Liver (tissue), 9 donors: ENCODE data around the gene MEOX2. TPM values are rescaled to one million over a fixed set of nuclear protein-coding genes. Genes with fewer than 3 reads are reported as not detected.

Experiments
- DNase-seq: peaks from one replicate; pipeline ENCODE4 v3.0.0-alpha.2; 2017; ENCODE audit warnings: low spot score
- H3K27ac ChIP-seq, 2 donors: one replicate each; pipeline ENCODE4 v1.7.0; 2013; ENCODE audit warnings: inconsistent platforms in 2 of 2, low read length in 2 of 2, control low read depth in 1 of 2, low read depth in 1 of 2, mild to moderate bottlenecking in 1 of 2
- H3K27me3 ChIP-seq, 4 donors: one replicate each; pipeline versions ENCODE4 v1.6.1 to v1.7.0; 2013; ENCODE audit warnings: low read length in 3 of 4, inconsistent platforms in 1 of 4, mild to moderate bottlenecking in 1 of 4, moderate library complexity in 1 of 4; ENCODE audit not compliant: control insufficient read depth in 4 of 4, insufficient read depth in 4 of 4
- H3K36me3 ChIP-seq, 4 donors: one replicate each; pipeline versions ENCODE4 v1.6.1 to v1.7.0; 2013; ENCODE audit warnings: low read length in 3 of 4, mild to moderate bottlenecking in 3 of 4, low read depth in 1 of 4, moderate library complexity in 1 of 4; ENCODE audit not compliant: control insufficient read depth in 4 of 4, insufficient read depth in 3 of 4
- H3K4me1 ChIP-seq, 4 donors: one replicate each; pipeline versions ENCODE4 v1.6.1 to v1.7.0; 2013; ENCODE audit warnings: low read length in 3 of 4, mild to moderate bottlenecking in 3 of 4, moderate library complexity in 1 of 4; ENCODE audit not compliant: control insufficient read depth in 4 of 4, insufficient read depth in 4 of 4
- H3K4me3 ChIP-seq, 3 donors: one replicate each; pipeline versions ENCODE4 v1.6.1 to v1.7.0; 2013; ENCODE audit warnings: low read length in 3 of 3, control low read depth in 1 of 3, low read depth in 1 of 3, mild to moderate bottlenecking in 1 of 3
- H3K9ac ChIP-seq, 2 donors: one replicate each; pipeline ENCODE4 v1.7.0; 2013; ENCODE audit warnings: low read length in 2 of 2, mild to moderate bottlenecking in 2 of 2, moderate library complexity in 2 of 2, control low read depth in 1 of 2, low read depth in 1 of 2
- H3K9me3 ChIP-seq, 4 donors: one replicate each; pipeline versions ENCODE4 v1.6.1 to v1.7.0; 2013; ENCODE audit warnings: low read length in 3 of 4; ENCODE audit not compliant: control insufficient read depth in 4 of 4
- EGR1 ChIP-seq, 2 donors: IDR thresholded peaks; 2 replicates each; pipeline ENCODE4 v1.6.1; 2016 to 2018; ENCODE audit warnings: antibody characterized with exemption in 2 of 2, low read depth in 2 of 2
- FOXA1 ChIP-seq: IDR thresholded peaks from 2 replicates; pipeline ENCODE4 v1.6.1; 2016; ENCODE audit warnings: antibody characterized with exemption
- FOXA2 ChIP-seq: IDR thresholded peaks from 2 replicates; pipeline ENCODE4 v1.6.1; 2016; ENCODE audit warnings: antibody characterized with exemption
- GABPA ChIP-seq, 2 donors: IDR thresholded peaks in 1 of 2; conservative IDR thresholded peaks in 1 of 2; 2 replicates each; pipeline ENCODE4 v1.6.1; 2016; ENCODE audit warnings: antibody characterized with exemption in 2 of 2, mild to moderate bottlenecking in 1 of 2, moderate library complexity in 1 of 2
- HNF4A ChIP-seq, 2 donors: conservative IDR thresholded peaks; 2 replicates each; pipeline ENCODE4 v1.6.1; 2016; ENCODE audit warnings: antibody characterized with exemption in 2 of 2, mild to moderate bottlenecking in 2 of 2
- HNF4G ChIP-seq: IDR thresholded peaks from 2 replicates; pipeline ENCODE4 v1.6.1; 2016; ENCODE audit warnings: antibody characterized with exemption
- RAD21 ChIP-seq, 2 donors: IDR thresholded peaks; 2 replicates each; pipeline ENCODE4 v1.6.1; 2016; ENCODE audit warnings: antibody characterized with exemption in 2 of 2, mild to moderate bottlenecking in 2 of 2
- SP1 ChIP-seq: IDR thresholded peaks from 2 replicates; pipeline ENCODE4 v1.6.1; 2018; ENCODE audit warnings: antibody characterized with exemption, mild to moderate bottlenecking
- TAF1 ChIP-seq: conservative IDR thresholded peaks from 2 replicates; pipeline ENCODE4 v1.6.1; 2016; ENCODE audit warnings: antibody characterized with exemption, mild to moderate bottlenecking
- WGBS: extraction: QIAGEN DNeasy Blood & Tissue Kit; methylation state at CpG from one replicate; pipeline ENCODE4 v1.1.7; 2013; 5-methylcytosine and 5-hydroxymethylcytosine counted together
- polyA plus RNA-seq, 2 donors: library from polyadenylated mRNA; stranded (reverse) in 1 of 2; unstranded in 1 of 2; fragments of 200-250 nt in 1 of 2; fragments of >200 nt in 1 of 2; fragmentation: Nextera tagmentation in 1 of 2; extraction: Ambion mirVana in 1 of 2; gene quantifications; one replicate each; pipeline versions ENCODE4 v1.2.1 to v1.2.3, GENCODE V29; 2013 to 2015
- total RNA-seq, 2 donors: library from RNA; depleted of rRNA; stranded (reverse); fragments of >200 nt; gene quantifications; one replicate each; pipeline ENCODE4 v1.2.3, GENCODE V29; 2014
- TF ChIP-seq, protein P1 (sequence below): IDR thresholded peaks from 2 replicates; pipeline ENCODE4 v1.6.1; 2016; ENCODE audit warnings: antibody characterized with exemption
- TF ChIP-seq, protein P2 (sequence below): fragments of 150-350 bp; IDR thresholded peaks from 2 replicates; pipeline ENCODE4 v1.5.1; 2017; ENCODE audit warnings: improper control_type of control experiment, low read depth, low read length; ENCODE audit not compliant: missing input control
- TF ChIP-seq, protein P3 (sequence below): IDR thresholded peaks from 2 replicates; pipeline ENCODE4 v1.6.1; 2016; ENCODE audit warnings: antibody characterized with exemption
- TF ChIP-seq, protein P4 (sequence below): IDR thresholded peaks from 2 replicates; pipeline ENCODE4 v1.6.1; 2016; ENCODE audit warnings: antibody characterized with exemption, mild to moderate bottlenecking
- TF ChIP-seq, protein P5 (sequence below): IDR thresholded peaks from 2 replicates; pipeline ENCODE4 v1.6.1; 2016; ENCODE audit warnings: antibody characterized with exemption
- donor health status: healthy.
- donor health status: healthy.
- donor health status: healthy.
- donor health status: healthy.
- donor health status: healthy.

The MEOX2 gene
- total and polyA plus RNA-seq, 4 donors, result 0.32 to 0.70 (median 0.47) TPM

DNA sequence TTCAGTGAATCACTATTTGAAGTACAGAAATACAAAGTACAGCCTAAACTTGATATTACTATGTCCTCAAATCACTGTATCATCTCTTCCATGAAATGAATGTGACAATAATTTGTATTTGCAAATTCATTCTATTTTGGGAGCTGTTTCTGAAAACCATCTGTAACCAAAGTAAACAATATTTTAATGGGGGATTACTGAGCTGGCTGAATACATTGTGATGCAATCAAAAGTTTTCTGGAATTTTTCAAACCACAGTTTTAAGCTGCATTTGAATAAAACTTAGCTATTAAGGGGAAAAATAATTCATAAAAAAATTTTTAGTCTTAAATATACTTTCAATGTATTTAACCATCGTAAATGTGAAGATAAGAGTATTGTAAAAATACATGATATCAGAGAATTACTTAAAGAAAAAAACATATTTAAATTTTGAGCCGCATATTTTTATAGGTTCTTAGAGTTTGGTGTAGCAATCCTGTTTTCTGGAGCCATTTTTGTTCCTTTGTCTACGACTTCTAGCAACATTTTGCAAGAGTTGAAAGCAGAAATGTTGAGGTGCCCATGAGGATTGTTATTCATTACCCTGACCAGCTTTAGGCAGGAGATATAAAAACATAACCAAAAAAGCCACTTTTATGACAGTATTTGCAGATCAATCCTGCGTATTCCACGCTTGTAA, 78.8 kb downstream of the MEOX2 start:
- Histone ChIP-seq H3K9me3 (no peaks in the 10 kb centered on the region), H3K27ac (no peak overlapping the region), H3K4me3 (no peak overlapping the region), H3K27me3 (no peaks in the 10 kb centered on the region), H3K4me1 (no peaks in the 10 kb centered on the region), H3K9ac (no peak overlapping the region), H3K36me3 (no peaks in the 10 kb centered on the region)
- 79% methylated on average over 5 of the region's 5 CpGs for WGBS
- TF ChIP-seq, protein P1, sequence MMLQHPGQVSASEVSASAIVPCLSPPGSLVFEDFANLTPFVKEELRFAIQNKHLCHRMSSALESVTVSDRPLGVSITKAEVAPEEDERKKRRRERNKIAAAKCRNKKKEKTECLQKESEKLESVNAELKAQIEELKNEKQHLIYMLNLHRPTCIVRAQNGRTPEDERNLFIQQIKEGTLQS, result no peak
- TF ChIP-seq, protein P2, sequence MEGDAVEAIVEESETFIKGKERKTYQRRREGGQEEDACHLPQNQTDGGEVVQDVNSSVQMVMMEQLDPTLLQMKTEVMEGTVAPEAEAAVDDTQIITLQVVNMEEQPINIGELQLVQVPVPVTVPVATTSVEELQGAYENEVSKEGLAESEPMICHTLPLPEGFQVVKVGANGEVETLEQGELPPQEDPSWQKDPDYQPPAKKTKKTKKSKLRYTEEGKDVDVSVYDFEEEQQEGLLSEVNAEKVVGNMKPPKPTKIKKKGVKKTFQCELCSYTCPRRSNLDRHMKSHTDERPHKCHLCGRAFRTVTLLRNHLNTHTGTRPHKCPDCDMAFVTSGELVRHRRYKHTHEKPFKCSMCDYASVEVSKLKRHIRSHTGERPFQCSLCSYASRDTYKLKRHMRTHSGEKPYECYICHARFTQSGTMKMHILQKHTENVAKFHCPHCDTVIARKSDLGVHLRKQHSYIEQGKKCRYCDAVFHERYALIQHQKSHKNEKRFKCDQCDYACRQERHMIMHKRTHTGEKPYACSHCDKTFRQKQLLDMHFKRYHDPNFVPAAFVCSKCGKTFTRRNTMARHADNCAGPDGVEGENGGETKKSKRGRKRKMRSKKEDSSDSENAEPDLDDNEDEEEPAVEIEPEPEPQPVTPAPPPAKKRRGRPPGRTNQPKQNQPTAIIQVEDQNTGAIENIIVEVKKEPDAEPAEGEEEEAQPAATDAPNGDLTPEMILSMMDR, result no peak
- TF ChIP-seq, protein P3, sequence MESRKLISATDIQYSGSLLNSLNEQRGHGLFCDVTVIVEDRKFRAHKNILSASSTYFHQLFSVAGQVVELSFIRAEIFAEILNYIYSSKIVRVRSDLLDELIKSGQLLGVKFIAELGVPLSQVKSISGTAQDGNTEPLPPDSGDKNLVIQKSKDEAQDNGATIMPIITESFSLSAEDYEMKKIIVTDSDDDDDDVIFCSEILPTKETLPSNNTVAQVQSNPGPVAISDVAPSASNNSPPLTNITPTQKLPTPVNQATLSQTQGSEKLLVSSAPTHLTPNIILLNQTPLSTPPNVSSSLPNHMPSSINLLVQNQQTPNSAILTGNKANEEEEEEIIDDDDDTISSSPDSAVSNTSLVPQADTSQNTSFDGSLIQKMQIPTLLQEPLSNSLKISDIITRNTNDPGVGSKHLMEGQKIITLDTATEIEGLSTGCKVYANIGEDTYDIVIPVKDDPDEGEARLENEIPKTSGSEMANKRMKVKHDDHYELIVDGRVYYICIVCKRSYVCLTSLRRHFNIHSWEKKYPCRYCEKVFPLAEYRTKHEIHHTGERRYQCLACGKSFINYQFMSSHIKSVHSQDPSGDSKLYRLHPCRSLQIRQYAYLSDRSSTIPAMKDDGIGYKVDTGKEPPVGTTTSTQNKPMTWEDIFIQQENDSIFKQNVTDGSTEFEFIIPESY, result no peak
- TF ChIP-seq GABPA (IDR thresholded peaks at IDR 0.05 in 1 of 2, conservative IDR thresholded peaks at IDR 0.05 in 1 of 2) (no peak), HNF4G (no peak), FOXA2 (no peak)
- TF ChIP-seq, protein P4, sequence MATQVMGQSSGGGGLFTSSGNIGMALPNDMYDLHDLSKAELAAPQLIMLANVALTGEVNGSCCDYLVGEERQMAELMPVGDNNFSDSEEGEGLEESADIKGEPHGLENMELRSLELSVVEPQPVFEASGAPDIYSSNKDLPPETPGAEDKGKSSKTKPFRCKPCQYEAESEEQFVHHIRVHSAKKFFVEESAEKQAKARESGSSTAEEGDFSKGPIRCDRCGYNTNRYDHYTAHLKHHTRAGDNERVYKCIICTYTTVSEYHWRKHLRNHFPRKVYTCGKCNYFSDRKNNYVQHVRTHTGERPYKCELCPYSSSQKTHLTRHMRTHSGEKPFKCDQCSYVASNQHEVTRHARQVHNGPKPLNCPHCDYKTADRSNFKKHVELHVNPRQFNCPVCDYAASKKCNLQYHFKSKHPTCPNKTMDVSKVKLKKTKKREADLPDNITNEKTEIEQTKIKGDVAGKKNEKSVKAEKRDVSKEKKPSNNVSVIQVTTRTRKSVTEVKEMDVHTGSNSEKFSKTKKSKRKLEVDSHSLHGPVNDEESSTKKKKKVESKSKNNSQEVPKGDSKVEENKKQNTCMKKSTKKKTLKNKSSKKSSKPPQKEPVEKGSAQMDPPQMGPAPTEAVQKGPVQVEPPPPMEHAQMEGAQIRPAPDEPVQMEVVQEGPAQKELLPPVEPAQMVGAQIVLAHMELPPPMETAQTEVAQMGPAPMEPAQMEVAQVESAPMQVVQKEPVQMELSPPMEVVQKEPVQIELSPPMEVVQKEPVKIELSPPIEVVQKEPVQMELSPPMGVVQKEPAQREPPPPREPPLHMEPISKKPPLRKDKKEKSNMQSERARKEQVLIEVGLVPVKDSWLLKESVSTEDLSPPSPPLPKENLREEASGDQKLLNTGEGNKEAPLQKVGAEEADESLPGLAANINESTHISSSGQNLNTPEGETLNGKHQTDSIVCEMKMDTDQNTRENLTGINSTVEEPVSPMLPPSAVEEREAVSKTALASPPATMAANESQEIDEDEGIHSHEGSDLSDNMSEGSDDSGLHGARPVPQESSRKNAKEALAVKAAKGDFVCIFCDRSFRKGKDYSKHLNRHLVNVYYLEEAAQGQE, result no peak
- DNase-seq, result no peak

DNA sequence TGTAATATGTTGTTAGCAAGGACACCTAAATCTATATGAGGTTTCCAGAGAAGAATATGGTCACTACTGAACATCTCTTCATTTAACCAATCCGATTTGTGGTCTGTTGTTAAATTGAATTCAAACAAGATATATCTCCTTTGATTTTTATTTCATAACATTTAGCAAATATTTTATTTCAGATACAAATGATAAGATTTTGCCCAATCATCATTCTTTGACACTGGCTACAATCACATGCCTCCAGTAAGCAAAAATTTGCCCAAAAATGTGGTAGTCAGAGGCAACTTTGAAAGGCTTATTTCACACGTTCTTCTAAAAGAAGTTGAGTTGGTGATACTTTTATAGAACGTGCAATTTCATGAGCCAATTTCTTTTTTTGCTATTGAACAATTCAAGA, 79.9 kb downstream of the MEOX2 start:
- no peak for DNase-seq
- 47% methylated on average over 3 of the region's 3 CpGs for WGBS
- TF ChIP-seq EGR1 (IDR thresholded peaks at IDR 0.05; ENCODE audit: low read depth in 2 of 2) (no peak), HNF4A (conservative IDR thresholded peaks at IDR 0.05) (no peak), TAF1 (no peak), FOXA2 (no peak), SP1 (no peak), RAD21 (IDR thresholded peaks at IDR 0.05) (no peak), FOXA1 (no peak)
- TF ChIP-seq, protein P4, result no peak
- TF ChIP-seq, protein P3, result no peak
- TF ChIP-seq, protein P5, sequence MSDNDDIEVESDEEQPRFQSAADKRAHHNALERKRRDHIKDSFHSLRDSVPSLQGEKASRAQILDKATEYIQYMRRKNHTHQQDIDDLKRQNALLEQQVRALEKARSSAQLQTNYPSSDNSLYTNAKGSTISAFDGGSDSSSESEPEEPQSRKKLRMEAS, result no peak
- TF ChIP-seq, protein P1, result no peak
- no peaks in the 10 kb centered on the region for H3K9me3 ChIP-seq
- H3K9ac ChIP-seq, result no peak overlapping the region
- no peaks in the 10 kb centered on the region for H3K36me3 ChIP-seq
- H3K4me1 ChIP-seq, result no peaks in the 10 kb centered on the region
- H3K27ac ChIP-seq, result no peak overlapping the region
- no peak overlapping the region for H3K4me3 ChIP-seq
- H3K27me3 ChIP-seq, result no peaks in the 10 kb centered on the region
